ENCODE data around the gene FREY1.

Gene FREY1

GRCh38 chr11:45927684-45928413 lies 20.8 kb upstream of the FREY1 start:
- DNase-seq = no peak

- DNase-seq = no peak
Measured at GRCh38 chr11:45927332-45927683, 20.2 kb upstream of the FREY1 start.

GRCh38 chr11:45926536-45927331 lies 19.7 kb upstream of the FREY1 start:
- no peak for DNase-seq

- DNase-seq = no peak
Measured at GRCh38 chr11:45926001-45926401, 18.9 kb upstream of the FREY1 start.

GRCh38 chr11:45925550-45925949 lies 18.5 kb upstream of the FREY1 start:
- DNase-seq = no peak

GRCh38 chr11:45924927-45925326 lies 17.9 kb upstream of the FREY1 start:
- no peak for DNase-seq

- DNase-seq = no peak
Measured at GRCh38 chr11:45924036-45924915, 17.2 kb upstream of the FREY1 start.

- DNase-seq = no peak
Measured at GRCh38 chr11:45922425-45923082, 15.5 kb upstream of the FREY1 start, which contains the start of gene LARGE2. Gene LARGE2, plus strand, starts transcription at chr11:45922656. Its CDS starts 227 bp downstream, at chr11:45922883.

- DNase-seq = no peak
Measured at GRCh38 chr11:45921561-45922424, 14.7 kb upstream of the FREY1 start.

- DNase-seq = no peak
Measured at GRCh38 chr11:45920531-45921477, 13.7 kb upstream of the FREY1 start.

GRCh38 chr11:45919806-45920530 lies 12.9 kb upstream of the FREY1 start:
- DNase-seq = no peak

GRCh38 chr11:45918962-45919675 lies 12.0 kb upstream of the FREY1 start:
- no peak for DNase-seq

- DNase-seq = peak; percentile 32
Measured at GRCh38 chr11:45918331-45918941, 11.4 kb upstream of the FREY1 start.

GRCh38 chr11:45917623-45918330 lies 10.7 kb upstream of the FREY1 start, which contains the start of gene PEX16:
Gene PEX16, minus strand, starts transcription at chr11:45917877. Its CDS starts 66 bp downstream, at chr11:45917811.
- peak; percentile 94 for DNase-seq

GRCh38 chr11:45917286-45917622 lies 10.2 kb upstream of the FREY1 start:
- DNase-seq = no peak

- no peak for DNase-seq
Measured at GRCh38 chr11:45915446-45915845, 8.4 kb upstream of the FREY1 start.

- DNase-seq = no peak
Measured at GRCh38 chr11:45913942-45914635, 7.0 kb upstream of the FREY1 start.

Measured in activated CD4-positive, alpha-beta T cell treated with anti-CD3 and anti-CD28 coated beads for 1 hour (primary cell).